WI38 (cell line): Measurements from ENCODE around the gene C12orf56.

Experiments
- H3K4me3 ChIP-seq: 2 replicates; pipeline ENCODE4 v1.5.1; 2011; ENCODE audit warnings: low read depth, mild to moderate bottlenecking, control low read depth, low read length
- TF ChIP-seq, protein P1 (sequence below): IDR thresholded peaks from 2 replicates; pipeline ENCODE4 v1.5.1; 2012; ENCODE audit warnings: low read depth, mild to moderate bottlenecking, control low read depth, low read length

C12orf56 gene, protein sequence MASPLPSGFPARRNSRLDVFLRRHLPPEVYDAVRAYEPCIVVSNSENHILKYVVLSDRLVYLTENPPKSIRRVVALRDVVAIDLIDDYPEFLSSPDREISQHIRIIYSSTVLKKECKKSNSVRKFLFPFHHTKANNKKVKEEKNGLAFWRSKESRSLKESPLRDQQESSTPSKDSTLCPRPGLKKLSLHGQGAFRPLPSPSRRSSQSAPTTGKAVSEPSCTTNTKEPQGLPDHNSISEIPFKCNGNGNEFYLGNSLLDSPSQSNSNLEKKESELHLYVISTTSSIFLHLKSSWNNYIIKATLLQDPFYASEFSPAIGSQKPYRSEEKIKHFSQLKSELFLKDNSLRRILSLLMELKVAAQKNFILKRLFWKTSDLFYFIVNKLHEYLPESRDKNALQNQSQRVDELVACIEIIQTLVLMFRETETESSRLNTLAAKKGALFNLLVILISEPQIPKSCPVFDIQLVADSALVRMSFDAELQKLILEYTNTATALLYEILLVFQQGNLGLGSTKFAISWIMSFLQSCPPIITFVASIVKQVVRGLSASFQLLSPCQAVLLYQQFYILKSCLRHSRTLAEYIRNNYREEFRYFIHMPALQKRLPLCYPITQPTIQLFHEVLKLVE

DNA sequence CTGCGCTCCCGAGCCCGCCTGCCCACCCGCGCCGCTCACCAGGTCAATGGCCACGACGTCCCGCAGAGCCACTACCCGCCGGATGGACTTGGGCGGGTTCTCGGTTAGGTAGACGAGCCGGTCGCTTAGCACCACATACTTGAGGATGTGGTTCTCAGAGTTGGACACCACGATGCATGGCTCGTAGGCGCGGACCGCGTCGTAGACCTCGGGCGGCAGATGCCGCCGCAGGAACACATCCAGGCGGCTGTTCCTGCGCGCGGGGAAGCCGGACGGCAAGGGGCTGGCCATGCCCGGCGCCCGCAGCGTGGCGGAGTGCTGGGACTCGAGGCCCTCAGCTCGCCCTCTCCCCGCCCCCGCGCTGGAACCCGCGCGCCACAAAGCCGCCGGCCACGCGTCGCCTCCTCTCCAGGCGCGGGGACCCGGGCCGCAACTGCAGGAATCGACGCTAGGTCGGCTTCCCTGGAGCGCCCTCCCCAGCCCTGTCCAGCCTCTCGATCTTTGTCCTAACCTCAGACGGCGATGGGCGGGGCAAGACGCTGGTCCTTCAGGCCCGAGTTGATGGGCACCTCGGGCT, at the start of gene C12orf56:
TSS of gene C12orf56 (minus strand) at position 484 of the 577 bp plus-strand sequence. CDS start at position 291, 193 bp downstream.
- TF ChIP-seq, protein P1, sequence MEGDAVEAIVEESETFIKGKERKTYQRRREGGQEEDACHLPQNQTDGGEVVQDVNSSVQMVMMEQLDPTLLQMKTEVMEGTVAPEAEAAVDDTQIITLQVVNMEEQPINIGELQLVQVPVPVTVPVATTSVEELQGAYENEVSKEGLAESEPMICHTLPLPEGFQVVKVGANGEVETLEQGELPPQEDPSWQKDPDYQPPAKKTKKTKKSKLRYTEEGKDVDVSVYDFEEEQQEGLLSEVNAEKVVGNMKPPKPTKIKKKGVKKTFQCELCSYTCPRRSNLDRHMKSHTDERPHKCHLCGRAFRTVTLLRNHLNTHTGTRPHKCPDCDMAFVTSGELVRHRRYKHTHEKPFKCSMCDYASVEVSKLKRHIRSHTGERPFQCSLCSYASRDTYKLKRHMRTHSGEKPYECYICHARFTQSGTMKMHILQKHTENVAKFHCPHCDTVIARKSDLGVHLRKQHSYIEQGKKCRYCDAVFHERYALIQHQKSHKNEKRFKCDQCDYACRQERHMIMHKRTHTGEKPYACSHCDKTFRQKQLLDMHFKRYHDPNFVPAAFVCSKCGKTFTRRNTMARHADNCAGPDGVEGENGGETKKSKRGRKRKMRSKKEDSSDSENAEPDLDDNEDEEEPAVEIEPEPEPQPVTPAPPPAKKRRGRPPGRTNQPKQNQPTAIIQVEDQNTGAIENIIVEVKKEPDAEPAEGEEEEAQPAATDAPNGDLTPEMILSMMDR, result no peak
- H3K4me3 ChIP-seq, result peak within 1 kb of the TSS; percentile 50

DNA sequence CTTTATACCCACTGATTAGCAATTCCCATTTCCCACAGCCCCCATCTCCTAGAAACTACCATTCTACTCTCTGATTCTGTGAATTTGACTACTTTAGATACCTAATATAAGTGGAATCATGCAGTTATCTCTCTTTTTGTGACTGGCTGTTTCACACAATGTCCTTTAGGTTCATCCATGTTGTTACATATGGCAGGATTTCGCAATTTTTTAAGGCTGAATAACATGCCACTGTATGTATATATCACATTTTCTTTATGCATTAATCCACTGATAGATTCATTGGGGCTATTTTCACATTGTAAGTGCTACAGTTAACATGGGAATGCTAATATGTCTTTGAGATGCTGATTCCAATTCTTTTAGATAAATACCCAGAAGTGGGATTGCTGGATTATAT, 49.5 kb upstream of the C12orf56 start:
- TF ChIP-seq, protein P1, result no peak

DNA sequence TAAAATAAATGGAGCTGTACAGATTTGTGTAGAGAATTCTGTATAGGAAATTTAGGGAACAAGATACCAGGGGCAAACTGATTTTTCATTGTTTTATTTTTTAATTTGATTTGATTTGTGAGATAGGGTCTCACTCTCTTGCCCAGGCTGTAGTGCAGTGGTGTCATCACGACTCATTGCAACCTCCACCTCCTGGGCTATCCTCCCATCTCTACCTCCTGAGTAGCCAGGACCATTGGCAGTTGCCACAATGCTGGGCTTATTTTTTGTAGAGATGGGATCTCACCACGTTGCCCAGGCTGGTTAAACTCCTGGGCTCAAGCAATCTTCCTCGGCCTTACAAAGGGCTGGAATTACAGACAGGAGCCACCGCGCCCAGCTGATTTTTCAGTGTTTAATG, 43.4 kb upstream of the C12orf56 start:
- H3K4me3 ChIP-seq, result no peak overlapping the region
- TF ChIP-seq, protein P1, result no peak

More for the DNA sequence above, 49.5 kb upstream of the C12orf56 start:
- H3K4me3 ChIP-seq, result no peak overlapping the region

DNA sequence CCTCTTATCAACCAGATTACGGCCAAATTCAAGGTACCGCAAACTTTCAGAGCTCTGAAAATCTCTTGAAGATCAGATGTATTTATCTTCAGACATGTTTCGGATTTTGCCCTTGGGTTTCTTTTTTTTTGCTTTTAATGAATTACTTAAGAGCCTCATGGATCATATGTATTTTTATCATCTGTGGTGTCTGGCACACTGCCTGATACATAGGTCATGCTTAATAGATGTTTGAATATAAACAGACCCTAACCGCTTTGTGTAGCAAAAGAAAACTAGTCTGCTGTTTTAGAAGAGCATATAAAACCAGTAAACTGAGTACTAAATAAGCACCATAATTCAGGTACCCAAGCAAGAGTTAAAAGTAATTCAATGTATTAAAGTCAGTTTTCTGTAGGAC, 41.2 kb upstream of the C12orf56 start:
- H3K4me3 ChIP-seq, result no peak overlapping the region
- TF ChIP-seq, protein P1, result no peak

DNA sequence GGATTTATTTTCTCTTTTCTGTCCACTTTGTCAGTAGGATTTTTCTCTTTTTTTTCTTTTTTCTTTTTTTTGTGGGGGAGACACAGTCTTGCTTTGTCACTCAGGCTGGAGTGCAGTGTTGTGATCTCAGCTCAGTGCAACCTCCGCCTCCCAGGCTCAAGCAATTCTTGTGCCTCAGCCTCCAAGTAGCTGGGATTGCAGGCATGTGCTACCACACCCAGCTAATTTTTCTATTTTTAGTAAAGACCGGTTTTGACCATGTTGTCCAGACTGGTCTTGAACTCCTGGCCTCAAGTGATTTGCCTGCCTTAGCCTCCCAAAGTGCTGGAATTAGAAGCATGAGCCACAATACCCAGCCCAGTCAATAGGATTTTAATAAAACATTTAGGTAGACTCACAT, 40.3 kb upstream of the C12orf56 start:
- H3K4me3 ChIP-seq, result no peak overlapping the region
- TF ChIP-seq, protein P1, result no peak

DNA sequence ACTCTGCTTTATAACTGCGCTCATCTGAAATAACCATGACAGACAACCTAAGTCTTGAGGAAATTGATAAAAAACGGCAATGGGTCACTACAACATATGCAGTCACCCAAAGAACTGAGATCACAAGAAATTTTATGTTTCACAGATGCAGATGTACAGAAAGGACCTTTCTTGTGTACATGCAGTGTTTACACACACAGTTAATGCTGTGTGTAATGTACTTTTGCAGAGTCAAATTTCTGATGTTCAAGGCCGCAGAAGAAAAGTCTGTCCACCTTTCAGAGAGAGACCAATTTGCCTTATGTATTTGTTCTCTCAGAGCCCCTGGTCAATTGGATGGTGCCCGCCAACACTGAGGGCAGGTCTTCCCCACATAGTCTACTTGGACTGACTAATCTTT, 38.4 kb upstream of the C12orf56 start:
- TF ChIP-seq, protein P1, result no peak
- H3K4me3 ChIP-seq, result no peak overlapping the region

DNA sequence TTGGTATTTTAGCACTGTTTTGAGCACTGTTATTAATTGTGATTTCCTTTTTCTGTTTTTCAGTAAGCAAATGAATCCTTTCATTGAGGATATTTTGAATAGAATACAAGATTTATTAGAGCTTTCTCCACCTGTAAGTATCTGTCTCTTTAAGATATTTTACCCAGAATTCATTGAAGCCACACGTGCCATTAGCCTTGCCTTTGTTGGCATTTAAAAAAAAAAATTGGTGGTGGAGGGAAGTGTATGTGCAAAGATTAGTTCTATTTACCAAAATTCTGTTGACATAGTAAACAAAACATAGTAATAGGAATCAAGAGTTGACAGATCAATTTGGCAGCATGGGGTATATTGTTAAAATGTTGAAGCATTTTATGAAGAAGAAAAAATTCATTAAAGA, 37.4 kb upstream of the C12orf56 start:
- TF ChIP-seq, protein P1, result no peak
- no peak overlapping the region for H3K4me3 ChIP-seq
